ENCODE results near the gene FUT4.
"Not testable (repeated sequence)": the region's sequence is repeated elsewhere in the genome, so short reads cannot be mapped to it uniquely, and the experiment has no call there.

Gene FUT4

GRCh38 chr11:94533696-94534630, 9.8 kb upstream of the FUT4 start:
- no peak for DNase-seq

- no peak for DNase-seq
Observed at GRCh38 chr11:94536386-94536785, 7.3 kb upstream of the FUT4 start.

GRCh38 chr11:94537031-94537600, 6.6 kb upstream of the FUT4 start:
- no peak for DNase-seq

GRCh38 chr11:94539420-94539819, 4.3 kb upstream of the FUT4 start:
- DNase-seq, result no peak

- no peak for DNase-seq
Observed at GRCh38 chr11:94544646-94545263, 1.0 kb downstream of the FUT4 start.

- no peak for DNase-seq
Observed at GRCh38 chr11:94545264-94546161, 1.8 kb downstream of the FUT4 start.

- no peak for DNase-seq
Observed at GRCh38 chr11:94546162-94546470, 2.4 kb downstream of the FUT4 start.

- no peak for DNase-seq
Observed at GRCh38 chr11:94546886-94547285, 3.2 kb downstream of the FUT4 start.

- no peak for DNase-seq
Observed at GRCh38 chr11:94549146-94549545, 5.4 kb downstream of the FUT4 start.

GRCh38 chr11:94550513-94550912, 6.8 kb downstream of the FUT4 start:
- no peak for DNase-seq

- no peak for DNase-seq
Observed at GRCh38 chr11:94553938-94554337, 10.2 kb downstream of the FUT4 start.

GRCh38 chr11:94555752-94556329, 12.1 kb downstream of the FUT4 start:
- not testable (repeated sequence) for DNase-seq

- no peak for DNase-seq
Observed at GRCh38 chr11:94557421-94557820, 13.7 kb downstream of the FUT4 start.

GRCh38 chr11:94557992-94558391, 14.3 kb downstream of the FUT4 start:
- no peak for DNase-seq

- no peak for DNase-seq
Observed at GRCh38 chr11:94558468-94558867, 14.7 kb downstream of the FUT4 start.

GRCh38 chr11:94558932-94559331, 15.2 kb downstream of the FUT4 start:
- DNase-seq, result no peak

- DNase-seq, result no peak
Observed at GRCh38 chr11:94559361-94559760, 15.6 kb downstream of the FUT4 start.

GRCh38 chr11:94560834-94561233, 17.1 kb downstream of the FUT4 start:
- DNase-seq, result no peak

GRCh38 chr11:94563176-94563847, 19.6 kb downstream of the FUT4 start:
- DNase-seq, result no peak

- DNase-seq, result no peak
Observed at GRCh38 chr11:94563848-94564467, 20.2 kb downstream of the FUT4 start.

- no peak for DNase-seq
Observed at GRCh38 chr11:94567181-94567670, 23.5 kb downstream of the FUT4 start, which contains the start of gene PIWIL4. Gene PIWIL4, plus strand, starts transcription at chr11:94567368. Its CDS starts 151 bp downstream, at chr11:94567519.

All from stimulated activated naive CD4-positive, alpha-beta T cell treated with Interleukin-2 at 50 U/mL for 16 hours (primary cell).